Esophagus muscularis mucosa (tissue), 4 donors: ENCODE data around the gene EAF2. TPM values are rescaled to one million over a fixed set of nuclear protein-coding genes. Genes with fewer than 3 reads are reported as not detected.

Experiments used
- DNase-seq: peaks from one replicate; pipeline ENCODE4 v3.0.0-alpha.2; 2017; ENCODE audit errors: extremely low spot score
- H3K27ac ChIP-seq, 4 donors: fragments of 200-600 bp; sonication (generic); replicated peaks in 1 of 4; 1 replicate in 3 of 4; 2 replicates in 1 of 4; pipeline ENCODE4 v1.5.1; 2016 to 2019; ENCODE audit warnings: mild to moderate bottlenecking in 1 of 4
- H3K27me3 ChIP-seq, 4 donors: fragments of 200-600 bp; sonication (generic); one replicate each; pipeline versions ENCODE4 v1.5.1 to v1.6.0; 2016 to 2019
- H3K36me3 ChIP-seq, 4 donors: fragments of 200-600 bp; sonication (generic); one replicate each; pipeline ENCODE4 v1.5.1; 2016 to 2019
- H3K4me1 ChIP-seq, 4 donors: fragments of 200-600 bp; sonication (generic); one replicate each; pipeline ENCODE4 v1.5.1; 2016 to 2019
- H3K4me3 ChIP-seq, 4 donors: fragments of 200-600 bp; sonication (generic); 1 replicate in 2 of 4; 2 replicates in 2 of 4; pipeline ENCODE4 v1.5.1; 2016 to 2019; ENCODE audit warnings: mild to moderate bottlenecking in 4 of 4, moderate library complexity in 1 of 4
- H3K9me3 ChIP-seq, 4 donors: fragments of 200-600 bp; sonication (generic); 1 replicate in 3 of 4; 2 replicates in 1 of 4; pipeline ENCODE4 v1.5.1; 2016 to 2019
- CTCF ChIP-seq, 3 experiments: fragments of 200-600 bp in 2 of 3; fragments of 450-650 bp in 1 of 3; sonication (generic) in 2 of 3; IDR thresholded peaks; one replicate each; pipeline ENCODE4 v1.5.1; 2017 to 2019; ENCODE audit warnings: antibody characterized with exemption in 3 of 3, mild to moderate bottlenecking in 2 of 3, moderate library complexity in 1 of 3
- EP300 ChIP-seq: sonication (generic); formaldehyde crosslinking; IDR thresholded peaks from one replicate; pipeline ENCODE4 v1.6.1; 2017; ENCODE audit warnings: antibody characterized with exemption
- POLR2A ChIP-seq: fragments of 450-650 bp; IDR thresholded peaks from one replicate; pipeline ENCODE4 v1.6.1; 2017; ENCODE audit warnings: antibody characterized with exemption, moderate library complexity, mild to moderate bottlenecking, low read depth
- POLR2AphosphoS5 ChIP-seq, 2 donors: sonication (generic); formaldehyde crosslinking; IDR thresholded peaks; one replicate each; pipeline ENCODE4 v1.6.1; 2017; ENCODE audit warnings: antibody characterized with exemption in 2 of 2
- WGBS: methylation state at CpG from one replicate; pipeline ENCODE4 v1.1.5; 2018; 5-methylcytosine and 5-hydroxymethylcytosine counted together
- intact Hi-C: fragments of 100-400 bp; cut with DNase I; formaldehyde crosslinking; loops from one replicate; pipeline ENCODE4 v1.15.1; 2023
- total RNA-seq, 4 donors: library from RNA; depleted of rRNA; stranded (reverse); fragments of >200 nt; gene quantifications; one replicate each; pipeline versions ENCODE4 v1.1.0 to v1.2.1, GENCODE V29; 2016

EAF2 gene
- total RNA-seq, 4 donors from 2014 or later, result 2.1 to 3.6 (median 2.9) TPM

GRCh38 chr3:121916189-121916588 lies 81.2 kb downstream of the EAF2 start:
- Histone ChIP-seq H3K4me1 (no peaks in the 10 kb centered on the region), H3K27me3 (no peaks in the 10 kb centered on the region), H3K27ac (no peak overlapping the region), H3K4me3 (no peak overlapping the region), H3K36me3 (no peaks in the 10 kb centered on the region), H3K9me3 (no peaks in the 10 kb centered on the region)
- no peak for TF ChIP-seq POLR2A
- no peak for TF ChIP-seq POLR2AphosphoS5 (IDR thresholded peaks at IDR 0.05)
- DNase-seq, result no peak
- intact Hi-C loops, result no loop called here

- intact Hi-C loops, result no loop called here
- no peak for DNase-seq
- H3K4me1 ChIP-seq, result no peaks in the 10 kb centered on the region
- H3K36me3 ChIP-seq, result peaks cover 0 to 5% (median 0%) of the 10 kb centered on the region in 4 donors
- no peaks in the 10 kb centered on the region for H3K9me3 ChIP-seq
- H3K27ac ChIP-seq, result no peak overlapping the region
- no peaks in the 10 kb centered on the region for H3K27me3 ChIP-seq
- TF ChIP-seq CTCF (IDR thresholded peaks at IDR 0.05) (no peak), EP300 (no peak), POLR2A (no peak), POLR2AphosphoS5 (IDR thresholded peaks at IDR 0.05) (no peak)
- no peak overlapping the region for H3K4me3 ChIP-seq
- 85% methylated on average over 19 of the region's 19 CpGs for WGBS
Measured at GRCh38 chr3:121918779-121919483, 83.9 kb downstream of the EAF2 start.

GRCh38 chr3:121924734-121925133 lies 89.7 kb downstream of the EAF2 start:
- no peaks in the 10 kb centered on the region for H3K27me3 ChIP-seq
- H3K9me3 ChIP-seq, result no peaks in the 10 kb centered on the region
- H3K4me3 ChIP-seq, result no peak overlapping the region
- no peak for TF ChIP-seq POLR2A
- TF ChIP-seq CTCF (IDR thresholded peaks at IDR 0.05), result no peak
- no peak for TF ChIP-seq EP300
- no peak for TF ChIP-seq POLR2AphosphoS5 (IDR thresholded peaks at IDR 0.05)
- H3K36me3 ChIP-seq, result peaks cover 0 to 5% (median 2%) of the 10 kb centered on the region in 4 donors
- H3K4me1 ChIP-seq, result no peaks in the 10 kb centered on the region
- intact Hi-C loops, result no loop called here
- H3K27ac ChIP-seq, result no peak overlapping the region
- DNase-seq, result no peak
- 73% methylated on average over 3 of the region's 3 CpGs for WGBS

- DNase-seq, result no peak
- TF ChIP-seq EP300, result no peak
- no peak for TF ChIP-seq CTCF (IDR thresholded peaks at IDR 0.05)
- no peak for TF ChIP-seq POLR2AphosphoS5 (IDR thresholded peaks at IDR 0.05)
- TF ChIP-seq POLR2A, result no peak
- Histone ChIP-seq H3K4me3 (no peak overlapping the region), H3K36me3 (peaks cover 0 to 5% (median 3%) of the 10 kb centered on the region in 4 donors), H3K9me3 (no peaks in the 10 kb centered on the region), H3K27me3 (no peaks in the 10 kb centered on the region), H3K27ac (no peak overlapping the region), H3K4me1 (no peaks in the 10 kb centered on the region)
- intact Hi-C loops, result no loop called here
- WGBS, result 78% methylated on average over 1 of the region's 1 CpG
Measured at GRCh38 chr3:121926380-121926779, 91.4 kb downstream of the EAF2 start.

Other genes starting within 250 kb of the EAF2 start
- gene FBXO40, start 241.8 kb upstream of the EAF2 start, total RNA-seq, result not detected
- 10 to 100 TPM; 20.5 to 71.7 (median 35.5) TPM for gene HCLS1, start 174.3 kb upstream of the EAF2 start, total RNA-seq
- 10 to 100 TPM; 55.7 to 73.9 (median 69.3) TPM for gene GOLGB1, start 85.5 kb upstream of the EAF2 start, total RNA-seq
- gene IQCB1, start 149 bp upstream of the EAF2 start, total RNA-seq, result 10 to 100 TPM; 10.4 to 15.6 (median 11.7) TPM
- 1 to 10 TPM in 2 of 4 donors, under 1 TPM in 2; 0.52 to 2.1 (median 1.0) TPM for gene SLC15A2, start 59.2 kb downstream of the EAF2 start, total RNA-seq
- gene ILDR1, start 187.0 kb downstream of the EAF2 start, total RNA-seq, result under 1 TPM in 1 of 4 donors, not detected in 3; 0.63 TPM
- gene CD86, start 220.2 kb downstream of the EAF2 start, total RNA-seq, result 1 to 10 TPM; 1.8 to 7.5 (median 4.2) TPM